ENCODE data around the gene FGFR1OP2. TPM values are rescaled to one million over a fixed set of nuclear protein-coding genes. Genes with fewer than 3 reads are reported as not detected.
A peak's percentile ranks its signal among the peaks of the same experiment; 100 is the strongest.

The FGFR1OP2 gene
- total RNA-seq, 2 experiments from 2014 or later, result 49.1 to 50.7 TPM

DNA sequence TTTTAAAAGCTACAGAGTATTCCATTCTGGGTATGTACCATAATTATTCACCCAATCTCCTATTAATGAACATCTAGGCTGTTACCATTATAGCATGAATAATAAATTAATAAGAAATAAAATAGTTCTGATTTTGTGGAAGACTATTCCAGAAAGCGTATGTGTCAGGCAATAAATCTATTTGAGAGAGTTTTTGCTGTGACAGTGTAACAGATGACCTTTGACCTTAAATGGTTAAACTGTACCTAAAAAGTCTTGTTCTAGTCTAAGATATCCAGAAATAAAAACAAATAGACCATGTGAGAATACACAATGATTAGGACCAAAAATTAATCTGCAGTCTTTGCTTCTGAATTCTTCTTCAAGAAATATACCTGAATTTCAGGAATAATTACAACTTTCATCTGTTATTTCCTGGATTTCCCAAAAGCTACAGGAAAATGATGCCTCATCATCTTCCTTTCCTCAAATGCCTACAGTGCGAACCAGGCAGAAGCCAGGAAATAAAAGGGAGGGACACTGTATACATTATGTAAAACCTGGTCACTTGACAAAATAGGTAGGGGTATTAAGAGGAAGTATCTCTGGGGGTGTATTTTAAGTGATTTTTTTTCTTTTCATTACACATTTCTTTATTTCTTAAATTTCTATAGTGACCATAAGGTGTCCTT lies 68.7 kb downstream of the FGFR1OP2 start:
- H3K36me3 Mint-ChIP-seq, result peaks cover 3% of the 10 kb centered on the region
- no peak for DNase-seq
- POLR2A ChIA-PET, result no interaction called here
- H3K27me3 Mint-ChIP-seq, result no peaks in the 10 kb centered on the region
- H3K27ac Mint-ChIP-seq, result no peak overlapping the region
- H3K4me3 Mint-ChIP-seq, result no peak overlapping the region
- H3K4me1 Mint-ChIP-seq (ENCODE audit: low read depth), result peaks cover 31% of the 10 kb centered on the region
- CTCF ChIA-PET, result interaction anchor here (0.6 kb wide), 1 partner anchor 935 kb away, joined by 3 read pairs; no protein-coding TSS in a partner anchor
- H3K9me3 Mint-ChIP-seq, result no peaks in the 10 kb centered on the region
- intact Hi-C loops (cut with micrococcal nuclease), result no loop called here

DNA sequence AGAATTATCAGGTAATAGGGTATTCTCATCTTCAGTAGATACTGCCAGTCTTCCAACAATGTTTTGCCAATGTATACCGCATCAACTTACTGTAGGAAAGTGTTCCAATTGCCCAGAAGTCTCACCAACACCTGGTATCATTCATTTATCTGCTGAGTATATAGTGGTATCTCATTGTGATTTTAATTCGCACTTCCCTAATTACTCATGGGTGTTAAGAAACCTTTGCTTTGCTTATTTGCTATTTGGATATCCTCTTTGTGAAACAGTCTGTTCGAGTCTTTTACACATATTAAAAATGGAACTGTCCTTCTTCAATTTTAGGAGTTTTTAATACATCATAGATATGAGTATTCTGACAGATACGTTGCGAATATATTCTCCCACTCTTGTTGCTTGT lies 69.8 kb downstream of the FGFR1OP2 start:
- DNase-seq, result no peak
- Mint-ChIP-seq H3K9me3 (no peaks in the 10 kb centered on the region), H3K36me3 (peaks cover 3% of the 10 kb centered on the region), H3K27ac (no peak overlapping the region), H3K4me3 (no peak overlapping the region), H3K27me3 (no peaks in the 10 kb centered on the region), H3K4me1 (ENCODE audit: low read depth) (peaks cover 38% of the 10 kb centered on the region)
- intact Hi-C loops (cut with micrococcal nuclease), result no loop called here
- POLR2A ChIA-PET, result no interaction called here
- CTCF ChIA-PET, result no interaction called here

DNA sequence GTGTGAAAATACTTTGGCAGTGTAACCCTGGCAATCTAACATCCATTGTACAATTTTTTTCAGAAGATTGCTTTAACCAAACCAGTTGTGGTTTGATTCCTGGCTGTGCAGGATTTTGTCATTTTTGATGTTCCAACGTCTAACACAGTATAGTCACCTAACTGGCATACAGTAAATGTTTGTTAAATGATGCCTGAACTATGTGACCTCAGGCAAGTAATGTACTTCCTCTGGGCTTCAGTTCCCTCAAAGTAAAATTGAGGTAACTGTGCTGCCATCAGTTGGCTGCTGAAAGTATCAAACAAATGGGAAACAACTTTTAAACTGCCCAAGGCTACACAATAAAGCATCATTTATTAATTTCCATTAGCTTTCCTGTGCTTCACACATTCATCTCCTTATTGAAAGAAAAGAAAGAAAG lies 71.6 kb downstream of the FGFR1OP2 start:
- H3K36me3 Mint-ChIP-seq, result peaks cover 3% of the 10 kb centered on the region
- H3K4me3 Mint-ChIP-seq, result no peak overlapping the region
- H3K9me3 Mint-ChIP-seq, result no peaks in the 10 kb centered on the region
- CTCF ChIA-PET, result interaction anchor here (0.7 to 2.7 kb wide), 3 partner anchors 13 to 134 kb away, joined by 3 to 11 read pairs (median 3); partner anchors contain the start of gene MED21
- no peak for DNase-seq
- peaks cover 47% of the 10 kb centered on the region for H3K4me1 Mint-ChIP-seq (ENCODE audit: low read depth)
- no peaks in the 10 kb centered on the region for H3K27me3 Mint-ChIP-seq
- POLR2A ChIA-PET, result no interaction called here
- intact Hi-C loops (cut with micrococcal nuclease), result no loop called here
- H3K27ac Mint-ChIP-seq, result no peak overlapping the region

DNA sequence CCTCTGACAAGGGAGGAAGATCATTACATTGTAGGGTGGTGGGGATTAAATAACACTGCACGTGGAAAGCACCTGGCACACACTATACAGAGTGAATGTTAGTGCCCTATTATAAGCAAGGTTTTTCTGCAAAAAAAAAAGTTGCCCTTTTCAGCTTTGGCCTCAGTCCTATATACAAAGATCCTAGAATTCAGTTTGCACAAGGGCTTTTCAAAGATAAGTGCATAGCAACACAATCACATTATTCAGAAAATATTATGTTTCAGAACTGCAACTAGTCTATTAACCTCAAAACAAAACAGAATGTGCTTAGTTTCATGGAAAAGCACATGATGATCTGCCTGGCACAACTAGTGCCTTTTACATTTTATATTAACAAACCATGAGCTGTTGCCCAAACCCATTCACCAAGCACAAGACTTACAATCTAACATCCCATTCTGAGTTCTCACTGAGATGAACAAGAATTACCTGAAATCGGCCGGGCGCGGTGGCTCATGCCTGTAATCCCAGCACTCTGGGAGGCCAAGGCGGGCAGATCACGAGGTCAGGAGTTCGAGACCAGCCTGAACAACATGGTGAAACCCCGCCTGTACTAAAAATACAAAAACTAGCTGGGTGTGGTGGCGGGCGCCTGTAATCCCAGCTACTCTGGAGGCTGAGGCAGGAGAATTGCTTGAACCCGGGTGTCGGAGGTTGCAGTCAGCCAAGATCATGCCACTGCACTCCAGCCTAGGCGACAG lies 74.1 kb downstream of the FGFR1OP2 start:
- Mint-ChIP-seq H3K27ac (no peak overlapping the region), H3K27me3 (no peaks in the 10 kb centered on the region), H3K9me3 (no peaks in the 10 kb centered on the region), H3K4me3 (peak overlapping the region; percentile 46), H3K4me1 (ENCODE audit: low read depth) (peaks cover 53% of the 10 kb centered on the region), H3K36me3 (peaks cover 3% of the 10 kb centered on the region)
- CTCF ChIA-PET, result interaction anchor here (1.8 to 6.3 kb wide), 5 partner anchors 10 to 293 kb away, joined by 9 to 103 read pairs (median 11); partner anchors contain the start of gene MED21
- DNase-seq, result no peak
- POLR2A ChIA-PET, result interaction anchor here (0.7 to 1.4 kb wide), 2 partner anchors 10 to 70 kb away, joined by 4 to 6 read pairs; partner anchors contain the start of gene MED21
- intact Hi-C loops (cut with micrococcal nuclease), result no loop called here

DNA sequence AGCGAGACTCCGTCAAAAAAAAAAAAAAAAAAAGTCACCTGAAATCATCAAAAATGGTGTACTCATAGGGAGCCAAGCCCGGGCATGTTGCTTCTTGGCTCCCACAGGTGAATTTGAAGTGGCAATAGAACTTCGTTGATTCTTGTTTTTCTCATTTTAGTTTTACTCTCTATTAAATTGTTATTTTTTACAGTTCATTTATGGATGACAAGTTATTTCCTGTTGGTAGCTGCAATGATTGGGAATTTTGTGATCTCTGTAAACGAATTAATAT lies 74.6 kb downstream of the FGFR1OP2 start:
- CTCF ChIA-PET, result interaction anchor here (1.0 to 6.3 kb wide), 8 partner anchors 10 to 293 kb away, joined by 3 to 103 read pairs (median 13); partner anchors contain the start of genes ITPR2 and MED21
- H3K27me3 Mint-ChIP-seq, result no peaks in the 10 kb centered on the region
- peaks cover 53% of the 10 kb centered on the region for H3K4me1 Mint-ChIP-seq (ENCODE audit: low read depth)
- POLR2A ChIA-PET, result interaction anchor here (0.7 to 1.7 kb wide), 3 partner anchors 9 to 318 kb away, joined by 3 to 9 read pairs (median 4); partner anchors contain the start of gene MED21
- peak overlapping the region; percentile 85 for H3K4me3 Mint-ChIP-seq
- no peak for DNase-seq
- no peak overlapping the region for H3K27ac Mint-ChIP-seq
- H3K9me3 Mint-ChIP-seq, result no peaks in the 10 kb centered on the region
- H3K36me3 Mint-ChIP-seq, result peaks cover 3% of the 10 kb centered on the region
- intact Hi-C loops (cut with micrococcal nuclease), result no loop called here

DNA sequence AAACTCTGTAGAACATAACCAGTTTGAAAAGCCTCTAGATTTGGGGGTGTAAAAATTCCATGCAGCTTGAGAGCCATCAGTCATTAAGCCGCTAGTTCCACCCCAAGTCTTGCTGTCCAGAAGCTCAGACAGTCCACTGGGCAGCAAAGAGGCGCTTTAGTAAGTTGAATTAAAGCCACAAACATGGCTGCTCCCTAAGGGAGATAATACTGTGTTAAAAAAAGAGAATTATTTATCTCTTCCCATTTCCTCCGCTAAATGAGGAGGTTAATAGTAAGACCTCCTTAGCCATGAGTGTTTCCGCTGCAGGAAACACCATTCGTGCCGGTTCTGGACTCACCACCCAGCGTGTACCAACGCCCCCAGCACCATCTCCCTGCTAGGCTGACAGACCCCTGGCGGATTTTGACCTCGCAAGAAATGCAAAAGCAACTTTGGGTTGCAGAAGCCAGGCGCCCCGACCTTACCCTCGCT lies 75.4 kb downstream of the FGFR1OP2 start:
- Mint-ChIP-seq H3K27ac (peak overlapping the region; percentile 89), H3K4me3 (peak overlapping the region; percentile 85), H3K27me3 (no peaks in the 10 kb centered on the region), H3K36me3 (peaks cover 3% of the 10 kb centered on the region), H3K4me1 (ENCODE audit: low read depth) (peaks cover 46% of the 10 kb centered on the region), H3K9me3 (no peaks in the 10 kb centered on the region)
- ChIA-PET CTCF (interaction anchor here (0.6 to 6.3 kb wide), 21 partner anchors 9 to 1228 kb away, joined by 3 to 103 read pairs (median 4); partner anchors contain the start of genes INTS13, ITPR2 and MED21), POLR2A (interaction anchor here (0.7 to 1.7 kb wide), 4 partner anchors 9 to 318 kb away, joined by 3 to 9 read pairs (median 4); partner anchors contain the start of gene MED21)
- intact Hi-C loops (cut with micrococcal nuclease), result loop anchor here (1.0 to 2.0 kb wide), 9 partner anchors 9 to 889 kb away; partner anchors contain the start of genes BHLHE41, FGFR1OP2, ITPR2 and MED21
- DNase-seq, result no peak

DNA sequence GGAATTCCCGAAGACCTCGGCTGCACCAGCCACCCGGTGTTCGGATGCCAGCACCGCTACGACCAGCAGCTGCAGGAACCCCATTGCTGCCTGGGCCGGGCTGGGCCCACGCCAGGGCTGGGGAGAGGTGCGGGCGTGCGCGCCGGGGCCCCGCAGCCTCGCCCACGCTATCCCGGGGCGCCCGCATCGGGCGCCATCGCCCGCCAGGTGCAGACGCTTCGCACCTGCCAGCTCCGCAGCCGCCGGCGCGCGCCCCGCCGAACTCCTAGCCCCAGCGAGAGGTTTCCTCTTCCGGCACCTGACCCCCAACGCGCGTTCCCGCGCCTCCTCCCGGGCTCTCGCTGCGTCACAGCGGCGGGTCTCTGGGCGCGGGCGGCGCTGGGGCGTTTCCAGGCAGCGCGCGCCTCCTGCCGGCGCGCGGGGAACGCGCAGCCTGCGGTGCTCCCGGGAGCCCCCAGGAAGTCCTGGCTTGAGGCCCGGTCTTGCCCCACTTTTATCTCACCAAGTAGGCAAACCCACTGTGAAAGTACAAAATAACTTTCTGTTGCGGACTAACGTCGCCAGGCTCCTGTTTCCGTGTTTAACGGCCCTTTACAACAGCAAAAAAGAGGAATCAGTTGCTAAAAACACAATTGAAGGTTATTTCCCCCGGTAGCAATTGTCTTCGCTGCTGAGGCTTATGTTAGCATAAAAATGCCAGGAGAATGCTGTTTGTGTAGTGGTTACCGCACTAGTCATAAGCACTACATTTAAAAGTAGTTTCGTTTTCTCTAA lies 76.0 kb downstream of the FGFR1OP2 start, which contains the start of gene TM7SF3:
TM7SF3 (minus strand) TSS at position 300 of the 774 bp plus-strand sequence; CDS start at position 84, 216 bp downstream.
- Mint-ChIP-seq H3K27me3 (no peaks in the 10 kb centered on the region), H3K4me3 (peak within 1 kb of the TSS; percentile 85), H3K36me3 (peaks cover 3% of the 10 kb centered on the region), H3K4me1 (ENCODE audit: low read depth) (peaks cover 46% of the 10 kb centered on the region), H3K9me3 (no peaks in the 10 kb centered on the region), H3K27ac (peak within 1 kb of the TSS; percentile 89)
- DNase-seq, result peak; percentile 96
- ChIA-PET CTCF (interaction anchor here (0.6 to 6.3 kb wide), 25 partner anchors 9 to 1227 kb away, joined by 3 to 103 read pairs (median 4); partner anchors contain the start of genes BMAL2, INTS13, ITPR2 and MED21), POLR2A (interaction anchor here (0.6 to 1.7 kb wide), 5 partner anchors 8 to 317 kb away, joined by 3 to 9 read pairs (median 3); partner anchors contain the start of gene MED21)
- intact Hi-C loops (cut with micrococcal nuclease), result loop anchor here (1.0 to 2.0 kb wide), 9 partner anchors 8 to 889 kb away; partner anchors contain the start of genes BHLHE41, FGFR1OP2, ITPR2 and MED21

DNA sequence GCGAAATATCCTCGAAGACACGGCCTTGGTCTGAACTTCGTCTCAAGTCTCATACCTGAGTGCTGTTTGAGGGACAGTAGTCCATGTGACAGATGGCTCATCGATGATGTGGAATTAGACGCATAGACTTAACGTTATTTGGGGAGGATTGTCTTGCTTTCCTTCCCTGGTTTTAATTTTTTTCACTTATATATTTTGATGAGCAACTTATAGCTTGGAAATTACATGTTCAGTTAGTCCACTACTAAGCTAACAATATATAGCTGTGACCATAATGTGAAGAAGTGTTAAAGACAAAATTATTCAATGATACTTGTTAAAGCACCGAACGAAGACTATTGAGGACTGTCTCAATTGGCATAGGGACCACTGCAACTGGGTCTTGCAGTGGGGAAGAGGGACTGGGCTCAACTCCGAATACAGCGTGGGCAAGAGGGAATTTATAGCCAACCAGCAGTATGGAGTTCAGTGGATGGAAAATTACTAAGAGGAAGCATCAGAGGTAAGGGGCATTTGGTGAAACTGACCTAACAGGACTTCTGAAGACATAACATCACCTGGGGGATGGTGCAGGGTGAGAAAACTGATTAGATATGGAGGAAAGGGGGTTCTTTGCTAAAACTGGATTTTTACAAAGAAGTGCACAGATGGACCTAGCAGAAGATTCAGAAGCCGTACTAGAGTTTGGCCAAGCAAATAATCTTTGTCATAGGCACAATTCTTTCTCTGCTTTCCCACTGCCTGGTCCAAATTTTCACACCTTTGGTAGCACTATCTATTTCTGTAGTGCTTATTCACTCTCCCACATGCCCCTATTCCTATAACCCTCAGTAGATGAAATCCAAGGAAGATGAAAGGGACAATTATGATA lies 76.8 kb downstream of the FGFR1OP2 start:
- Mint-ChIP-seq H3K4me3 (peak overlapping the region; percentile 85), H3K27me3 (no peaks in the 10 kb centered on the region), H3K36me3 (peaks cover 1% of the 10 kb centered on the region), H3K27ac (peak overlapping the region; percentile 89), H3K4me1 (ENCODE audit: low read depth) (peaks cover 42% of the 10 kb centered on the region), H3K9me3 (no peaks in the 10 kb centered on the region)
- peak; percentile 50 for DNase-seq
- intact Hi-C loops (cut with micrococcal nuclease), result loop anchor here (1.0 to 2.0 kb wide), 14 partner anchors 7 to 890 kb away; partner anchors contain the start of genes BHLHE41, FGFR1OP2, ITPR2 and MED21
- ChIA-PET POLR2A (interaction anchor here (0.6 to 1.0 kb wide), 3 partner anchors 8 to 224 kb away, joined by 3 read pairs; no protein-coding TSS in a partner anchor), CTCF (interaction anchor here (0.6 to 6.3 kb wide), 27 partner anchors 10 to 369 kb away, joined by 3 to 103 read pairs (median 4); partner anchors contain the start of genes BMAL2, INTS13 and ITPR2)

DNA sequence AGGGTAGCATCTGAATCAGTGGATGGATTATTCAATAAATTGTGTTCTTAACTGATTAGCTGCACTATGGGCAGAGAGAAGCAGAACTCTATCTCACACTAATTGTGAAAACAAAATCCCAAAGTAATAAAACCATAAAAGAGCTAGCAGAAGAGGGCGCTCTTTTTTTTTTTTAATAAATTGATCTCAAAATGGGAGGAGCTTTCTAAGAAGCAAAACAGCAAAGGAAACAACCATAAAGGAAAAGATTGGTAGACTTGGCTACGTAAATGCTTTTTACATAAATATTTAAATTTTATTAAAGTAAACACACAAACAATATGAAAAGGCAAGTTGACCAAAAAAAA lies 77.4 kb downstream of the FGFR1OP2 start:
- CTCF ChIA-PET, result interaction anchor here (0.6 to 6.3 kb wide), 27 partner anchors 9 to 369 kb away, joined by 3 to 103 read pairs (median 4); partner anchors contain the start of genes BMAL2 and ITPR2
- Mint-ChIP-seq H3K27ac (peak overlapping the region; percentile 89), H3K4me1 (ENCODE audit: low read depth) (peaks cover 37% of the 10 kb centered on the region), H3K4me3 (no peak overlapping the region), H3K27me3 (no peaks in the 10 kb centered on the region), H3K9me3 (no peaks in the 10 kb centered on the region), H3K36me3 (no peaks in the 10 kb centered on the region)
- intact Hi-C loops (cut with micrococcal nuclease), result loop anchor here (1.0 to 2.0 kb wide), 7 partner anchors 127 to 891 kb away; partner anchors contain the start of genes BHLHE41 and STK38L
- DNase-seq, result no peak
- POLR2A ChIA-PET, result interaction anchor here (0.6 to 0.7 kb wide), 2 partner anchors 184 to 290 kb away, joined by 3 read pairs; no protein-coding TSS in a partner anchor
